Karpas-422 (cell line): ENCODE data around the gene GABRR3. TPM values are rescaled to one million over a fixed set of nuclear protein-coding genes. Genes with fewer than 3 reads are reported as not detected.

Experiments
- DNase-seq: peaks from one replicate; pipeline ENCODE4 v3.0.0-alpha.2; 2015
- H2AFZ ChIP-seq: fragments of 200-600 bp; sonication (generic); 2 replicates; pipeline ENCODE4 v1.6.1; 2014; ENCODE audit warnings: antibody characterized with exemption, low read length, mixed read lengths
- H3K27ac ChIP-seq: fragments of 200-600 bp; sonication (generic); 2 replicates; pipeline ENCODE4 v1.5.1; 2014; ENCODE audit warnings: mild to moderate bottlenecking, low read length, moderate library complexity
- H3K27me3 ChIP-seq: fragments of 200-600 bp; sonication (generic); 2 replicates; pipeline ENCODE4 v1.6.1; 2014; ENCODE audit warnings: low read length, mixed read lengths
- H3K36me3 ChIP-seq: fragments of 200-600 bp; sonication (generic); 2 replicates; pipeline ENCODE4 v1.6.1; 2014; ENCODE audit warnings: low read length, mixed read lengths; ENCODE audit not compliant: insufficient read depth
- H3K4me1 ChIP-seq: fragments of 200-600 bp; sonication (generic); 2 replicates; pipeline ENCODE4 v1.6.1; 2014; ENCODE audit warnings: mild to moderate bottlenecking, low read length, mixed read lengths
- H3K4me2 ChIP-seq: fragments of 200-600 bp; sonication (generic); 2 replicates; pipeline ENCODE4 v1.6.1; 2014; ENCODE audit warnings: low read length, low read depth, mild to moderate bottlenecking; ENCODE audit not compliant: poor library complexity, severe bottlenecking
- H3K4me3 ChIP-seq: fragments of 200-600 bp; sonication (generic); 2 replicates; pipeline ENCODE4 v1.5.1; 2014; ENCODE audit warnings: mild to moderate bottlenecking, antibody characterized with exemption, low read length, mixed read lengths
- H3K79me2 ChIP-seq: fragments of 200-600 bp; sonication (generic); 2 replicates; pipeline ENCODE4 v1.6.1; 2014; ENCODE audit warnings: mild to moderate bottlenecking, low read length, mixed read lengths
- H3K9ac ChIP-seq: fragments of 200-600 bp; sonication (generic); 2 replicates; pipeline ENCODE4 v1.6.0; 2014; ENCODE audit warnings: low read length
- H3K9me2 ChIP-seq: fragments of 200-600 bp; sonication (generic), shearing (Covaris generic); replicated peaks from 2 replicates; pipeline ENCODE4 v1.6.0; 2014; ENCODE audit warnings: mild to moderate bottlenecking, low read length, moderate library complexity; ENCODE audit not compliant: insufficient read depth
- H3K9me3 ChIP-seq: fragments of 300-700, 200-600 bp; sonication (generic); 2 replicates; pipeline ENCODE4 v1.6.1; 2014; ENCODE audit warnings: low read length, mixed read lengths
- H4K20me1 ChIP-seq: fragments of 200-600 bp; sonication (generic); 2 replicates; pipeline ENCODE4 v1.6.1; 2014; ENCODE audit warnings: mild to moderate bottlenecking, antibody characterized with exemption, low read length, low read depth; ENCODE audit not compliant: insufficient read depth
- total RNA-seq: library from RNA; depleted of rRNA; stranded (reverse); fragments of >200 nt; shearing (Covaris generic); gene quantifications from 2 replicates; pipeline ENCODE4 v1.2.3, GENCODE V29; 2014; ENCODE audit warnings: low replicate concordance

GABRR3 gene
- total RNA-seq, 1 experiment from 2014 or later = not detected

GRCh38 chr3:97992547-97993173, 42.5 kb downstream of the GABRR3 start:
- H3K9me2 ChIP-seq = no peaks in the 10 kb centered on the region
- H3K36me3 ChIP-seq = no peaks in the 10 kb centered on the region
- no peak overlapping the region for H3K4me3 ChIP-seq
- H3K79me2 ChIP-seq = no peaks in the 10 kb centered on the region
- H3K9ac ChIP-seq = no peak overlapping the region
- no peak overlapping the region for H3K27ac ChIP-seq
- H3K9me3 ChIP-seq = no peaks in the 10 kb centered on the region
- H4K20me1 ChIP-seq = no peaks in the 10 kb centered on the region
- no peak overlapping the region for H2AFZ ChIP-seq
- no peak overlapping the region for H3K4me2 ChIP-seq
- no peaks in the 10 kb centered on the region for H3K27me3 ChIP-seq
- H3K4me1 ChIP-seq = no peaks in the 10 kb centered on the region
- DNase-seq = no peak

- no peaks in the 10 kb centered on the region for H4K20me1 ChIP-seq
- no peak overlapping the region for H3K4me2 ChIP-seq
- no peak overlapping the region for H3K27ac ChIP-seq
- H3K79me2 ChIP-seq = no peaks in the 10 kb centered on the region
- no peak overlapping the region for H3K9ac ChIP-seq
- H3K9me2 ChIP-seq = no peaks in the 10 kb centered on the region
- no peaks in the 10 kb centered on the region for H3K27me3 ChIP-seq
- H2AFZ ChIP-seq = no peak overlapping the region
- H3K4me1 ChIP-seq = no peaks in the 10 kb centered on the region
- no peak for DNase-seq
- no peaks in the 10 kb centered on the region for H3K9me3 ChIP-seq
- H3K4me3 ChIP-seq = no peak overlapping the region
- H3K36me3 ChIP-seq = no peaks in the 10 kb centered on the region
Measured at GRCh38 chr3:97991293-97991682, 43.8 kb downstream of the GABRR3 start.

DNA sequence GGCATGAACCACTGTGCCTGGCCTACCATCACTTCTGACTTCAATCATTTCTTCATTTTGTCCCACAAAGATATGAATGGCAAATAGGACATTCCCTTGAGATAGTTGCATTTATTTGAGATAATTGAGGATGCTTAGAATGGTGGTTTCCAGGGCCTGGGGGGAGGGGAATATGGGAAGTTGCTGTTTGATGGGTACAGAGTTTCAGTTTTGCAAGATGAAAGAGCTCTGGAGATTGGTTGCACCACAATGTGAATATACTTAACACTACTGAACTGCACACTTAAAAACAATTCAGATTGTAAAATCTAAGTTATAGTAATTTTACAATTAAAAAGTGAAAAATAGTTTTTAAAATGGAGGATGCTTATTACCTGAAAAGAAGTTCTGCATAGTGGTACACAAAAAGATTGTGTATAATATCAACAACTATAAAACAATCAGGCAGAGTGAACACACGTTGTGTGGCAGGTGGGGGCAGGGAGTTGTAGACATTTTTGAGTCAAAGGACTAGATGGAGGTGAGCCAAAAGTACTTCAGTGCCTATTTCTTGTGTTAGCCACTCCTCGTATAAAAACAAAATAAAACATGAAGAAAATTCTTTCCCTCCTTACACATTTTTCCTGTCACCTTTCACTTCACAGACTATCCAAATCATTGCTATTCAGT, 44.4 kb downstream of the GABRR3 start:
- DNase-seq = no peak
- no peaks in the 10 kb centered on the region for H3K36me3 ChIP-seq
- no peak overlapping the region for H3K4me3 ChIP-seq
- no peak overlapping the region for H3K9ac ChIP-seq
- H3K9me3 ChIP-seq = no peaks in the 10 kb centered on the region
- no peaks in the 10 kb centered on the region for H3K4me1 ChIP-seq
- no peaks in the 10 kb centered on the region for H3K9me2 ChIP-seq
- H3K27ac ChIP-seq = no peak overlapping the region
- H3K79me2 ChIP-seq = no peaks in the 10 kb centered on the region
- H3K27me3 ChIP-seq = no peaks in the 10 kb centered on the region
- no peak overlapping the region for H2AFZ ChIP-seq
- H4K20me1 ChIP-seq = no peaks in the 10 kb centered on the region
- H3K4me2 ChIP-seq = no peak overlapping the region

DNA sequence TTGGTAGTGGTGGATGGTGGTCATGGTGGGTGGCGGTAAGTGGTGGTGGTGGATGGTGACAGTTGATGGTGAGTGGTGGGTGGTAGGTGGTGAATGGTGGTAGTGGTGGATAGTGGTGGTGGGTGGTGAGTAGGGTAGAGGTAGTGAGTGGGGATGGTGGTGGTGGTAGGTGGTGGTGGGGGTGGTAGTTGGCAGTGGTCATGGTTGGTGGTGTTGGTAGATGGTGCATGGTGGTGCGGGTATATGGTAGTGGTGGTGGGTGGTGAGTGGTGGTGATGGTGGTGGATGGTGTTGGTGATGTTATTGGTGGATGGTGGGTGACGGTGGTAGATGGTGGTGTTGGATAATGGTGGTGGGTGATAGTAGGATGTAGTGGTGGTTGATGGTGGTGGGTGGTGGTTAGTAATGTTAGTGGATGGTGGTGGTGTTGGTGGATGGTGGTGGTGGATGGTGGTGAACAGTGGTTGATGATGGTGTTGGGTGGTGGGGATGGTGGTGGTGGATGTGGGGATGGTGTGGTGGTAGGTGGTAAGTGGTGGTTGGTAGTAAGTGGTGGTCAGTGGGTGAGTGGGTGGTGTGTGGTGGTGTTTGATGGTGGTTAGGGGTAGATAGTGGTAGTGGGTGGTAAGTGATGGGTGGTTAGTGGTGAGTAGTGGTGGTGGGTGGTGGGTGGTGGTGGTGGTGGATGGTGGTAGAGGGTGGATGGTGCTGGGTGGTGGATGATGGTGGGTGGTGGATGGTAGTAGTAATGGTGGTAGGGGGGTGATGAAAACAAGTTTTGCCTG, 46.1 kb downstream of the GABRR3 start:
- H3K27me3 ChIP-seq = no peaks in the 10 kb centered on the region
- no peak overlapping the region for H2AFZ ChIP-seq
- H3K9me2 ChIP-seq = no peaks in the 10 kb centered on the region
- no peak overlapping the region for H3K27ac ChIP-seq
- H3K4me2 ChIP-seq = no peak overlapping the region
- DNase-seq = no peak
- no peaks in the 10 kb centered on the region for H3K9me3 ChIP-seq
- H3K4me3 ChIP-seq = no peak overlapping the region
- H3K36me3 ChIP-seq = no peaks in the 10 kb centered on the region
- H4K20me1 ChIP-seq = no peaks in the 10 kb centered on the region
- no peaks in the 10 kb centered on the region for H3K79me2 ChIP-seq
- H3K9ac ChIP-seq = no peak overlapping the region
- H3K4me1 ChIP-seq = no peaks in the 10 kb centered on the region

- Histone ChIP-seq H3K9ac (no peak overlapping the region), H4K20me1 (no peaks in the 10 kb centered on the region), H3K9me2 (no peaks in the 10 kb centered on the region), H3K4me1 (no peaks in the 10 kb centered on the region), H3K4me3 (no peak overlapping the region), H3K79me2 (no peaks in the 10 kb centered on the region), H3K9me3 (no peaks in the 10 kb centered on the region), H3K27ac (no peak overlapping the region), H3K4me2 (no peak overlapping the region), H3K36me3 (no peaks in the 10 kb centered on the region), H3K27me3 (no peaks in the 10 kb centered on the region), H2AFZ (no peak overlapping the region)
- DNase-seq = no peak
Measured at GRCh38 chr3:97987306-97987705, 47.8 kb downstream of the GABRR3 start.

- Histone ChIP-seq H3K4me1 (no peaks in the 10 kb centered on the region), H3K9ac (no peak overlapping the region), H3K27me3 (no peaks in the 10 kb centered on the region), H2AFZ (no peak overlapping the region), H4K20me1 (no peaks in the 10 kb centered on the region), H3K79me2 (no peaks in the 10 kb centered on the region), H3K9me3 (no peaks in the 10 kb centered on the region), H3K9me2 (no peaks in the 10 kb centered on the region), H3K36me3 (no peaks in the 10 kb centered on the region), H3K27ac (no peak overlapping the region), H3K4me2 (no peak overlapping the region), H3K4me3 (no peak overlapping the region)
- no peak for DNase-seq
Measured at GRCh38 chr3:97983933-97984491, 51.1 kb downstream of the GABRR3 start.

DNA sequence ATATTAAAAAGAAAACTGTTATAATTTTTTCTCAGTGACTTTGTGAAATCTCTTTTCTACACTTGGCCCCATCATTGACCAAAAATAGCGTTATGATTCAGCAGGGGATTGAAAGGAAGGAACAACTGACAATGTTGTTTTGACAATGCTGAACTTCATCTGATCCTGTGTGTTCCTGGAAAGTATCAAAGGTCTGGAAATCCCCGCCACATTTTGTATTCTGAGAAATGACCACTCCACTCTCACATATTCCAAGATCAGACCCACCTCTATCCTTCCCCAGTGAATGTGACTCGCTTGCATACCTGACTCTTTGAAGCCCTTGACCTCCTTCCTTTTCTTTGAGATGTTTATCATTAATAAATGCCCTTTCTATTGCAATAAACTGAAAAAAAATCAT, 53.2 kb downstream of the GABRR3 start:
- Histone ChIP-seq H3K9ac (no peak overlapping the region), H3K27me3 (no peaks in the 10 kb centered on the region), H3K4me2 (no peak overlapping the region), H4K20me1 (no peaks in the 10 kb centered on the region), H3K4me3 (no peak overlapping the region), H3K4me1 (no peaks in the 10 kb centered on the region), H3K79me2 (no peaks in the 10 kb centered on the region), H3K9me3 (no peaks in the 10 kb centered on the region), H3K9me2 (no peaks in the 10 kb centered on the region), H3K27ac (no peak overlapping the region), H2AFZ (no peak overlapping the region), H3K36me3 (no peaks in the 10 kb centered on the region)
- DNase-seq = no peak

DNA sequence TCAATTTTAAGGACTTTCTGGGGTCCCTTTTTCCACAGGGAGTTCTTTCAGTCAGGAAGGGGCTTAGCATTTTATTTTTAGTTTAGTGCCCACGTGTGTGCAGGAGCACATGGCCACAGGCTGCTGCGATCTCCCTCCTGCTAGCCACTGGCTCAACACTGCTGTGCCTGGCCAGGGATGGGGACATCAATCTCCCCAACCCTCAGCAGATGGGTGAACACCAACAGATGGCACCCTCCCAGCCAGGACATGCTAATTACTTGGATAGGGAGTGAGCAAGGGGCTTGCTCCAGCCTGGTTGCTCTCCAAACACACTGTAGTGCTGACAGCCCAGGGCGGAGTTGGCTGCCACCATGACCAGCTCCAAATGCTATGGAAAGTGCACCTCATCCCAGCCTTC, 55.5 kb downstream of the GABRR3 start:
- no peaks in the 10 kb centered on the region for H3K9me3 ChIP-seq
- no peaks in the 10 kb centered on the region for H3K4me1 ChIP-seq
- no peaks in the 10 kb centered on the region for H4K20me1 ChIP-seq
- H3K4me2 ChIP-seq = no peak overlapping the region
- no peaks in the 10 kb centered on the region for H3K36me3 ChIP-seq
- no peaks in the 10 kb centered on the region for H3K9me2 ChIP-seq
- DNase-seq = no peak
- H3K4me3 ChIP-seq = no peak overlapping the region
- no peak overlapping the region for H3K9ac ChIP-seq
- H3K79me2 ChIP-seq = no peaks in the 10 kb centered on the region
- H3K27me3 ChIP-seq = no peaks in the 10 kb centered on the region
- no peak overlapping the region for H3K27ac ChIP-seq
- no peak overlapping the region for H2AFZ ChIP-seq
